ENCODE measurements around the gene CBY3.
"Not testable (repeated sequence)": the region's sequence is repeated elsewhere in the genome, so short reads cannot be mapped to it uniquely, and the experiment has no call there.

CBY3 gene

GRCh38 chr5:179697993-179698934, 17.4 kb upstream of the CBY3 start:
- Histone ChIP-seq H2AFZ (ENCODE audit: low read depth, low read length) (peak overlapping the region; percentile 75), H3K27me3 (ENCODE audit: low read depth, low read length) (no peaks in the 10 kb centered on the region), H3K79me2 (ENCODE audit: low read length) (peaks cover 57% of the 10 kb centered on the region), H3K27ac (ENCODE audit: low read length) (peak overlapping the region; percentile 79), H3K4me1 (ENCODE audit: low read length) (peaks cover 12% of the 10 kb centered on the region), H3K36me3 (replicated peaks; ENCODE audit: low read depth, low read length) (peaks cover 27% of the 10 kb centered on the region), H3K4me2 (ENCODE audit: low read length) (peak overlapping the region; percentile 83), H3K9ac (ENCODE audit: low read length) (peak overlapping the region; percentile 99), H3K9me3 (ENCODE audit: insufficient read depth, low read length) (no peaks in the 10 kb centered on the region), H4K20me1 (ENCODE audit: insufficient read depth, low read length) (peaks cover 24% of the 10 kb centered on the region), H3K4me3 (ENCODE audit: low read length) (peak overlapping the region; percentile 96)
- TF ChIP-seq, protein P1, sequence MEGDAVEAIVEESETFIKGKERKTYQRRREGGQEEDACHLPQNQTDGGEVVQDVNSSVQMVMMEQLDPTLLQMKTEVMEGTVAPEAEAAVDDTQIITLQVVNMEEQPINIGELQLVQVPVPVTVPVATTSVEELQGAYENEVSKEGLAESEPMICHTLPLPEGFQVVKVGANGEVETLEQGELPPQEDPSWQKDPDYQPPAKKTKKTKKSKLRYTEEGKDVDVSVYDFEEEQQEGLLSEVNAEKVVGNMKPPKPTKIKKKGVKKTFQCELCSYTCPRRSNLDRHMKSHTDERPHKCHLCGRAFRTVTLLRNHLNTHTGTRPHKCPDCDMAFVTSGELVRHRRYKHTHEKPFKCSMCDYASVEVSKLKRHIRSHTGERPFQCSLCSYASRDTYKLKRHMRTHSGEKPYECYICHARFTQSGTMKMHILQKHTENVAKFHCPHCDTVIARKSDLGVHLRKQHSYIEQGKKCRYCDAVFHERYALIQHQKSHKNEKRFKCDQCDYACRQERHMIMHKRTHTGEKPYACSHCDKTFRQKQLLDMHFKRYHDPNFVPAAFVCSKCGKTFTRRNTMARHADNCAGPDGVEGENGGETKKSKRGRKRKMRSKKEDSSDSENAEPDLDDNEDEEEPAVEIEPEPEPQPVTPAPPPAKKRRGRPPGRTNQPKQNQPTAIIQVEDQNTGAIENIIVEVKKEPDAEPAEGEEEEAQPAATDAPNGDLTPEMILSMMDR (IDR thresholded peaks at IDR 0.05; ENCODE audit: low read depth, low read length): no peak
- TF ChIP-seq EZH2phosphoT487 (IDR thresholded peaks at IDR 0.05; ENCODE audit: low read depth): no peak

- peak overlapping the region; percentile 79 for H3K27ac ChIP-seq (ENCODE audit: low read length)
- not testable (repeated sequence) for H3K9me3 ChIP-seq (ENCODE audit: insufficient read depth, low read length); H3K27me3 ChIP-seq (ENCODE audit: low read depth, low read length)
- peaks cover 50% of the 10 kb centered on the region for H3K79me2 ChIP-seq (ENCODE audit: low read length)
- H3K4me2 ChIP-seq (ENCODE audit: low read length): peak overlapping the region; percentile 83
- H3K4me1 ChIP-seq (ENCODE audit: low read length): peaks cover 12% of the 10 kb centered on the region
- peaks cover 18% of the 10 kb centered on the region for H4K20me1 ChIP-seq (ENCODE audit: insufficient read depth, low read length)
- H2AFZ ChIP-seq (ENCODE audit: low read depth, low read length): peak overlapping the region; percentile 75; the same call in 1 of the 2 replicates
- peak overlapping the region; percentile 90 for H3K9ac ChIP-seq (ENCODE audit: low read length)
- peaks cover 24% of the 10 kb centered on the region for H3K36me3 ChIP-seq (replicated peaks; ENCODE audit: low read depth, low read length)
- H3K4me3 ChIP-seq (ENCODE audit: low read length): peak overlapping the region; percentile 88
These were observed 16.7 kb upstream of the CBY3 start for GRCh38 chr5:179697543-179697942.

- Histone ChIP-seq H3K9me3 (ENCODE audit: insufficient read depth, low read length) (no peaks in the 10 kb centered on the region), H3K27me3 (ENCODE audit: low read depth, low read length) (no peaks in the 10 kb centered on the region), H4K20me1 (ENCODE audit: insufficient read depth, low read length) (peaks cover 14% of the 10 kb centered on the region), H3K79me2 (ENCODE audit: low read length) (peaks cover 46% of the 10 kb centered on the region), H3K4me1 (ENCODE audit: low read length) (peaks cover 12% of the 10 kb centered on the region), H3K4me2 (ENCODE audit: low read length) (peak overlapping the region; percentile 83), H2AFZ (ENCODE audit: low read depth, low read length) (no peak overlapping the region), H3K27ac (ENCODE audit: low read length) (no peak overlapping the region), H3K4me3 (ENCODE audit: low read length) (peak overlapping the region; percentile 88), H3K9ac (ENCODE audit: low read length) (no peak overlapping the region), H3K36me3 (replicated peaks; ENCODE audit: low read depth, low read length) (peaks cover 21% of the 10 kb centered on the region)
- TF ChIP-seq, protein P1 (IDR thresholded peaks at IDR 0.05; ENCODE audit: low read depth, low read length): no peak
- no peak for TF ChIP-seq EZH2phosphoT487 (IDR thresholded peaks at IDR 0.05; ENCODE audit: low read depth)
These were observed 16.3 kb upstream of the CBY3 start for GRCh38 chr5:179697108-179697507.

- peaks cover 11% of the 10 kb centered on the region for H4K20me1 ChIP-seq (ENCODE audit: insufficient read depth, low read length)
- no peak overlapping the region for H2AFZ ChIP-seq (ENCODE audit: low read depth, low read length)
- H3K9me3 ChIP-seq (ENCODE audit: insufficient read depth, low read length): no peaks in the 10 kb centered on the region
- peaks cover 12% of the 10 kb centered on the region for H3K4me1 ChIP-seq (ENCODE audit: low read length)
- H3K4me2 ChIP-seq (ENCODE audit: low read length): no peak overlapping the region
- no peak overlapping the region for H3K27ac ChIP-seq (ENCODE audit: low read length)
- peaks cover 17% of the 10 kb centered on the region for H3K36me3 ChIP-seq (replicated peaks; ENCODE audit: low read depth, low read length)
- H3K27me3 ChIP-seq (ENCODE audit: low read depth, low read length): no peaks in the 10 kb centered on the region
- H3K9ac ChIP-seq (ENCODE audit: low read length): no peak overlapping the region
- no peak overlapping the region for H3K4me3 ChIP-seq (ENCODE audit: low read length)
- TF ChIP-seq, protein P1 (IDR thresholded peaks at IDR 0.05; ENCODE audit: low read depth, low read length): no peak
- TF ChIP-seq EZH2phosphoT487 (IDR thresholded peaks at IDR 0.05; ENCODE audit: low read depth): no peak
- peaks cover 41% of the 10 kb centered on the region for H3K79me2 ChIP-seq (ENCODE audit: low read length)
These were observed 15.8 kb upstream of the CBY3 start for GRCh38 chr5:179696603-179697002.
